Measurements from ENCODE around the gene JMJD8.

DNA sequence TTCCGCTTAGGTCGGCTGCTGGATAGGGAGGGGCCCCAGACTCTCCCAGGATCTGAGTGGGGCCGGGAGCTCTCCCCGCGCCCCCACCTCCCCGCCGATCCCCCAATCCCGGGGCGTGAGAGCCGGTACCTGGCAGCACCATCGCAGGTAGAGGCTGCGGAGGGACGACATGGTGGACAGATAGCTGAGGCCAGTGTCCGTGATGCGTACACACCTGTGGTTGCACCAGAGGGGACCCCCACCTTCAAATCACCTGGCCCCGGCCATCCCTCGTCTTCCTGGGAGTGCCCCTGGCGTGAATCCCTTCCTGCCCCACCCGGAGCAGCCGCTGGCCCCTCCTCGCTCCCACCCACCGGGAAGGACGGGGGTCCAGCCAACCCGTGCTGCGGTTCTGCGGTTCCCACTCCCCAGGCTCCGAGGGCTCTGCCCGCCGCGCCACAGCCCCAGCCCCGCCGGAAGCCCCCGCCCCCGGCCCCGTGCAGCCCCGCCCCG is 10.8 kb upstream of the JMJD8 start:
- TF ChIP-seq CTCF (conservative IDR thresholded peaks at IDR 0.05 in 1 of 2, IDR thresholded peaks at IDR 0.05 in 1 of 2; ENCODE audit: low read depth in 1 of 2, low read length in 2 of 2), result no peak
- TF ChIP-seq EZH2 (IDR thresholded peaks at IDR 0.05; ENCODE audit: low read length, missing control alignments), result no peak
